ENCODE measurements around the gene DHRS2. TPM values are rescaled to one million over a fixed set of nuclear protein-coding genes. Genes with fewer than 3 reads are reported as not detected.
"Not testable (repeated sequence)": the region's sequence is repeated elsewhere in the genome, so short reads cannot be mapped to it uniquely, and the experiment has no call there.

DHRS2 gene
- total RNA-seq, 1 donor from 2014 or later, result not detected

- no peak for DNase-seq
These were observed 12.7 kb downstream of the DHRS2 start for GRCh38 chr14:23648764-23649460.

GRCh38 chr14:23650506-23650905, 14.3 kb downstream of the DHRS2 start:
- no peak for DNase-seq

- DNase-seq, result no peak
These were observed 16.9 kb downstream of the DHRS2 start for GRCh38 chr14:23653051-23653450.

GRCh38 chr14:23654231-23654630, 18.1 kb downstream of the DHRS2 start:
- DNase-seq, result no peak

GRCh38 chr14:23657959-23658470, 21.9 kb downstream of the DHRS2 start:
- DNase-seq, result no peak

- no peak for DNase-seq
These were observed 24.4 kb downstream of the DHRS2 start for GRCh38 chr14:23660290-23661226.

GRCh38 chr14:23661542-23661941, 25.4 kb downstream of the DHRS2 start:
- no peak for DNase-seq

GRCh38 chr14:23663127-23663526, 27.0 kb downstream of the DHRS2 start:
- DNase-seq, result no peak

GRCh38 chr14:23663711-23664110, 27.5 kb downstream of the DHRS2 start:
- no peak for DNase-seq

- no peak for DNase-seq
These were observed 28.2 kb downstream of the DHRS2 start for GRCh38 chr14:23664207-23664885.

GRCh38 chr14:23665302-23666016, 29.3 kb downstream of the DHRS2 start:
- DNase-seq, result no peak

GRCh38 chr14:23667134-23667533, 31.0 kb downstream of the DHRS2 start:
- DNase-seq, result no peak

GRCh38 chr14:23669441-23669840, 33.3 kb downstream of the DHRS2 start:
- DNase-seq, result no peak

GRCh38 chr14:23670481-23670880, 34.3 kb downstream of the DHRS2 start:
- DNase-seq, result no peak

GRCh38 chr14:23672200-23672599, 36.0 kb downstream of the DHRS2 start:
- DNase-seq, result no peak

- no peak for DNase-seq
These were observed 39.2 kb downstream of the DHRS2 start for GRCh38 chr14:23675337-23675736.

GRCh38 chr14:23675906-23676305, 39.7 kb downstream of the DHRS2 start:
- no peak for DNase-seq

GRCh38 chr14:23681337-23681736, 45.2 kb downstream of the DHRS2 start:
- no peak for DNase-seq

- not testable (repeated sequence) for DNase-seq
These were observed 53.7 kb downstream of the DHRS2 start for GRCh38 chr14:23689709-23690514.

- no peak for DNase-seq
These were observed 56.3 kb downstream of the DHRS2 start for GRCh38 chr14:23692416-23692815.

GRCh38 chr14:23693252-23693775, 57.1 kb downstream of the DHRS2 start:
- DNase-seq, result no peak
